Fibroblast of peridontal ligament (primary cell): ENCODE results near the gene HHIPL1.

Experiments
- DNase-seq: peaks from one replicate; pipeline ENCODE4 v3.0.0-alpha.2; 2010; ENCODE audit errors: extremely low read depth

The HHIPL1 gene

DNA sequence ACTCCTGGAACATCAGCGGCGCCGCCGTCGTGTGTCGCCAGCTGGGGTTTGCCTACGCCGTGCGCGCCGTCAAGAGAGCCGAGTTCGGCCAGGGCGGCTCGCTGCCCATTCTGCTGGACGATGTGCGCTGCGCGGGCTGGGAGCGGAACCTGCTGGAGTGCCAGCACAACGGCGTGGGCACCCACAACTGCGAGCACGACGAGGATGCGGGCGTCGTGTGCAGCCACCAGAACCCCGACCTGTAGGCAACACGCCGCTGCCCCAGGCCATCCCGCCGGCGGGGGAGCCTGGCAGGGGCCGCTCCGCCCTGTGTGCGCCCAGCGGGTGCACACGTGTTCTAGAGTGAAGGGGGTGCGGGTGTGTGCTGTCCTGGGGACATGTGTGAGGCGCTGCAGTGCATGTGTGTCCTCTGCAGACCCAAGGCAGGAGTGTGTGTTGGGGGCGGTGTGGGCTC, 30.5 kb downstream of the HHIPL1 start:
- no peak for DNase-seq

DNA sequence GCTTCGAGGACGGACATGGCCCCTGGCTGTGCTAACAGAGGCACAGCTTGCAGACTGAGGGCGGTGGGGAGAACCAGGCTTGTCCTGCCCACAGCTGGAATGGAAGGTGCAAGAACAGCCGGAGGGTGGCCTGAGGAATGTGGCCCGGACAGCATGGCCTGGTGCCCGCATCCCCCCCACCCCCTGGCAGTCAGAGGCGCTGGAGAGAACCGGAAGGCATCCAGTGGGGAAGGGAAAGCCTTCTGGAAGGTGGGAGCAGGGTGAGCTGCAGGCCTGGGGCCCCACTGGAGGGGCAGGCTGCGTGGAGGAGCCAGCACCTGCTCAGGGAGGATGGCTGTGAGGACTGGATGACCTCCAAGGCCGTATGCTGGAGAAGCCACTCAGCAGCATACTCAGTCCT, 31.0 kb downstream of the HHIPL1 start:
- DNase-seq = no peak

DNA sequence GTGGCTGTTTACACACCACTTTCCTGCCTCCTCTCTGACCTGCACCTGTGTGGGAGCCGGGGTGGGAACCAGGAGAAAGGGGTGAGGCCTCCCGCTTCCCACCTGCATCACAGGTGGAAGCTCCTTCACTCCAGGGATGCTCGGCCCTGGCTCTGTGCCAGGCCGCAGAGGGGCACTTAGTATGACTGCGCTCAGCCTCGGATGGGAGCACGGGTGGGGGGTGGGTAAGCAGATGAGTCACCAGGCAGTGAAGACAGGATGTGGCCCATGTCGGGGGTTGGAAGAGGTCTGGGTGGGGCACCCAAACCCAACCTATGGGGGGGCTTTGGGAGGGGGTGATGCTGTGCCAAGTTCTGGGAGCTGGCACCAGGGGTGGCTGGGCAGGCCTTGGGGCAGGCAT, 31.7 kb downstream of the HHIPL1 start:
- DNase-seq = no peak

DNA sequence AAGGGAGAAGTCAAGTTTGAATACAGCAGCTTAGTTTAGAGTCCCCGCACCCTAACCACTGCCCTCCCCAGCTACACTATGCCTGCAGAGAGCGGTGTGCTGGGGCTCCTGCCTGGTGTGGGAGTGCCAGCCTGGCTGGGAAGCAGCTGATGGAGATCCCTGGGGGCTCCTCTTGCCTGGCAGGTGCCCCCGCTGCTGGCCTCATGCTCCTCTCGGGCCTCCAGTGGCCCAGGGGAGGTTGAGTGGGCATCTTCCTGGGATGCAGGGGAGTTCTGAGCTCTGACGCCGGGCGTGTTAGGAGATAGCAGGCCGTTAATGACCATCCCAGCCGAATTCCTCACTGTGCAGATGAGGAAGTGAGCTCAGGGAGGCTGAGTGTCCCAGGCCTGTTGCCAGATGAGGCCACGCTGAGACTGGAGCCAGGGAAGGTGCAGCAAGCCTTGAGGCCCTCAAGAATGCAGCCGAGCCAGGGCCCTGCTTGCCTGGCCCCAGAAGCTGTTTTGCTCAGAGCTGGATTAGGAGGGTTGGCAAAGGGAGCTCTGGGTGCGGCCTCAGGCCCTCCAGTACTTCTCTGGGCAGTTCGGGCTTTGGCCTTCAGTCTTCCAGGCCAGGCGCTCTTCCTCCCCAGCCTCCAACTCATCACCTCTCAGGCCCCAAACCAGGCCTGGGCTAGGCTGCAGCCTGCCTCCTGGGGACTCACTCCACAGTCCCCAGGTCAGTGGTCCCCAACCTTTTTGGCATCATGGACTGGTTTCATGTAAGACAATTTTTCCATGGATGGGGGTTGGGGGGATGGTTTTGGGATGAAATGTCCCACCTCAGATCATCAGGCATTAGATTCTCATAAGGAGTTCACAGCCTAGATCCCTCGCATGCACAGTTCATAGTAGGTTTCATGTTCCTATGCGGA, 32.6 kb downstream of the HHIPL1 start:
- no peak for DNase-seq

DNA sequence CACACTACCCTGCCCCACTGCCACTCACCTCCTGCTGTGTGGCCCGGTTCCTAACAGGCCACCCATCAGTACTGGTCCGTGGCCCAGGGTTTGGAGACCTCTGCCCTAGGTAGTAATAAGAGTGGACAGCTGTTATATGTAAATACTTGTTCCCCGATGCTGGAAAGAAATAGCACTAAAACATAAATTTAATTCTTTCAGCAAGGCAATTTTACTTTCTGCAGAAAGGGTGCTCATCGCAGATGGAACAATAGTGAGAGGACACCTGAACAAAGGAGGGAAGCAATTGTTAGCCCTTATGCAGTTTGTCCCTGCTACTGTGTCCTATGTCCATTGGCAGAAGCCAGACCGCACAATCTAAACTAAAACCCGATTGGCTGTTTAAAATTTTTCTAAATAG, 33.3 kb downstream of the HHIPL1 start:
- DNase-seq = no peak

DNA sequence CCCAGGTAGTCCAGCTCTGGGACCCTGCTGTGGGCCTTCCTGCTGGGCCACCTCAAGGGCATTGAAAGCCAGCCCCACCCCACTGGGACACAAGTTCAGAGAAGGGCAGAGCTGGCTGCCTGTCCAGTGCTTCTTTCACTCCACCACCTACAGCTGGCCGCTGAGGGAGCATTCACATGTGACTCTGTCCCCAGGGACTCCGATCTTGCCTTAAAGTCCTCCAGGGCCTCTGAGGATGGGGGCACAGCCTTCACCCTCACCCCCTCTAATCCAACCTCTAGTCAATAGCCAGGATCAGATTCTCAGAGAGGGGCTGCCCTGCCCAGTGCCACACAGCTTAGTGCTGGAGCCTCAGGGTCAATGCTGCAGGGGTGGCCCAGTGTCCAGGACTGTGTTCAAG, 34.2 kb downstream of the HHIPL1 start:
- DNase-seq = no peak

DNA sequence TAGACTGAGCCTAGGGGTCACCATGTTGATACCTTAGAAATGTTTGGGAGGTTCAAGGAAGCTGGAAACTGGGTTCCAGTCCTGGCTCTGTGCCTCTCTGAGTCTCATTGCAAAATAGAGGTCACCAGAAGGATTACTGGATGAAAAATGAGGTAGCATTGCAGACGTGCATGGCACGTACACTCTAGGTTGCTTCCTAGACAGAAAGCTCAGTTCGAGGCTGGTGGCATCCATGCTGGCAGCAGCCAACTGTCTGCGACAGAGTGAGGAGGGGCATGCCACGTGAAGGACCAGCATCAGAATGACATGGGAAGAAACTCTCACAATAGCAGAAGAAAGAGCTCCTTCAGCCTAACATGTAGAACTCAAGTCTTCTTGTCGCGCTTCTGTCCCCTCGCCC, 34.6 kb downstream of the HHIPL1 start:
- DNase-seq = no peak

DNA sequence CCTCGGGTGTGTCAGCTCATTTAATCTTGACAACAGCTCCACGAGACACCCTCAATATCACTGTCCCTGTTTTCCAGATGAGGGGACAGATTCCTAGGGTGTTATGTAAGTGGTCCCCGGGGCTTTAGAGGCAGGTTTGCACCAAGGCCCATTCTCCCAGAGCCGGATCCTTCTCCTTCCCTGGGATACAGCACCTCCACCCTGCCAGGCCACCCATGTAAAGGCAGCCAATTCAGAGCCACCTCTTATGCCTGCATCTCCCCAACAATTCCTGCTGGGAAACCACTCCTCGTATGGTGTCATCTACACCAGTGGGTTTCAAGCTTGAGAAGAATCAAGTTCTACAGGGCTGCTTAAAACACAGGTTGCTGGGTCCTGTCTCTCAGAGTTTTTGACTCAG, 35.1 kb downstream of the HHIPL1 start:
- DNase-seq = no peak

DNA sequence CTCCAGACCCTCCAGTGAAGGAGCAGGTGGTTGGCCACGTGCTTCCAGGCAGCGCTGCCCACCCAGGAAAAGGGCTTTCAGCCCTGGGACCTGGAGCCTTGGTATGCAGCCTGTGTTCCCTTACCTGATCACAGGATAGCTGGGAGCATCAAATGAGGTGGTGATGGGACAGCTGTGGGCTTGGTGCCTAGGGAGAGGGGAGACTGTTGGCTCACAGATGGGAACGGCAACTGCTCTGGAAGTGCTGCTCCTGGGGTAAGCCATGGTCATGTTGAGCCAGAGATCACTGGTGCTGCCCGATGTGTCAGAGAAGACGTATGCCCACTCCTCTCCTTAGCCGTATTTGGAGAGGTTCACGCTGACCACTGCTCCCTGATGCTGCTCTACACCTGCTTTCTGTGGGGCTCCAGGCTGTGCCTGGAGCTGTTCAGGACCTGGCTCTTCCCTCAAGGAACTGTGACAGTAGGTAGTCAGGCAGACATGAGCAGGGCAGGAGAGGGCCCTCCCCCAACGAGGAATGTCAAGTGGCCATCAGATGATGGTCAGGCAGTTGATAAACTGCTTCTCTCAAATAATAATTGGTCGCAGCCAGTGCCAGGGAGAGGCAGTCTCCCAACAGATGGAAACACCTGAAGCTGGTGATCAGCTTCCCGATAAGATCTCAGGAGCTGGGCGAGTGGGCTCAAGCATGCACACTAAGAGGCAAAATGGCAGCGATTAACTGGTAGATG, 36.3 kb downstream of the HHIPL1 start:
- DNase-seq = no peak

DNA sequence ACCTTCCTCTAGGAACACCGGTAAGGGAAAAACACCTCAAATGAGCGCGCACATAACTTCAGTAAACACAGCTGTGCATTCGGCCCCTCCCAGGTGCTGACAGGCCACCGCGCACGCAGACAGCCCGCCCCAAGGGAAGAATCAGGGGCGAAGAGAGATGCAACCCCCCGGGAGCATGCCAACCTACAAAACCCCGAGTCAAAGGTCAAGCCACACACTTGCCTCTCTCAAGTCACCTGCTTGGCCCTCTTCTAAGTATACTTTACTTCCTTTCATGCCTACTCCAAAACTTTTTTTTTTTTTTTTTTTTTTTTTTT, 36.9 kb downstream of the HHIPL1 start:
- no peak for DNase-seq

DNA sequence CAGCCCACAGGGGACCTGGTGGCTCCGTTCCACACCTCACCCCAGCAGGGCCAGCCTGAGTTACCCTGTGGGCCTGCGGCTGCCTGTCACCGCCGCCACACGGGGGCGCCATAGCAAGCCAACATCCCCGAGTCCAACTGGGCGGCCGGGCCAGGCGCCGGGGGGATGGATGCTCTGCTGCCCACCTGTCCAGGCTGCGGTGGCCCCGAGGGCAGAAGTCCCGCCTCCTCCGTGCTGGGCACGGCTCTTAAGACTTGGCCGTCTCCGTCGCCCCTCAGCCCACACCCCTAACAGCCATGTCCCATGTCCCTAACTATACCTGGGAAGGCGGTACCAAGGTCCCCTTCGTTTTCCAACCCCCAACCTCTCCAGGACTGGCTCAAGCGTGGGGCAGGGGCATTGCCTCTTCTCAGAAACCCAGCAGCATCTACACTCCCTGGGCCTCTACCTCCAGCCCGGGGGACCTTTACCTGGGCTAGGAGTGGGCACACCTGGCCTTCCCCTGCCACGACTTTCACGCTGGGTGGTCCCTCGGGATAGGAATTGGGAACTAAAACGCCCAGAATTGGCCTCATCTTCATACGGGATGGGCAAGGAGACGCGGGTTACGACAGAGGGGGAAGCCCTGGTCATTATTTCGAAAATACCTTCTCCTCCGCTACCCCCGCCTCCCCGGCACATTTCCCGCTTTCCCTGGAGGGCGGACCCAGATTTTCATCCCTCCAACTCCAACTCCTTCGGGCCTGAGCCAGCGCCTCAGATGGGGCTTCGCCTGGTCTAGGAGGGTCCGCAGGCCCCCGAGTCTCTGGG, 38.1 kb downstream of the HHIPL1 start:
- peak; percentile 57 for DNase-seq

DNA sequence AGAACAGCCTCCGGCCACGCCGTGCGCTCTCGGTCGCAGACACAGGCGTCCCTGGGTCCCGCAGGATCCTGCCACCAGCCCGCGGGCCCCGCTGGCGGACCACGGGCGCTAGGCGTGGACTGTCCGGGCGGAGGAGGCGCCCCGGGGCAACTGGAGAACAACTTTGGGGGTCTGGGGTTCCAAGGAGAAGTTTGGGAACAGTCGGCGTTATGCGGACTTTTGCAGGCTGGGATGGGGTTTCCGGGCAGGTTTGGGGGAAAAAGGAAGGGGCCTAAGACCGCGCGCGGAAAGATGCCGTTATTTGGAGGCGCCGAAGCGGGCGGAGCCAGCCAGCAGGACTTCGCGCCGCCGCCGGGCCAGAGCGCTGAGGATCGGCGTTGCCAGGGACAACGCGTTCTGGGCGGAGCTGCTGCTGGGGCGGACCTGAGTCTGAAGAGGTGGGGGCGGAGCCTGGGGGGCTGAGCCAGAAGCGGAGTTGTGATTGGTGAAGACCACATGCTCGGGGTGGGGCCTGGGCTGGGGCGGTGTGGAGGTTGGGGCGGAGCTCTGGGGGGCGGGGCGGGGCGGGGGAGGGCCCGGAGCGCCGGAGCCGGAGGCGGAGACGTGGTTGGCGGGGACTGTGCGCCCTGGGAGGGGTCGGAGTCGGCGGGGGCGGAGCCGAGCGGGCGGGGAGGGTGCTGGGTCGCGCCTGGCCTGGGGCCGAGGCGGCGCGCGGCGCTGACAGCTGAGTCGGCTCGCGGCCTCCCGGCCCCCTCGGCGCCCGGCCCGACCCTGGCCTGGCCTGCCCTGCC, 38.9 kb downstream of the HHIPL1 start, which contains the start of gene CYP46A1:
TSS of gene CYP46A1 (plus strand) at position 680 of the 791 bp plus-strand sequence. CDS start 120 bp downstream, outside the sequence.
- peak; percentile 99 for DNase-seq

DNA sequence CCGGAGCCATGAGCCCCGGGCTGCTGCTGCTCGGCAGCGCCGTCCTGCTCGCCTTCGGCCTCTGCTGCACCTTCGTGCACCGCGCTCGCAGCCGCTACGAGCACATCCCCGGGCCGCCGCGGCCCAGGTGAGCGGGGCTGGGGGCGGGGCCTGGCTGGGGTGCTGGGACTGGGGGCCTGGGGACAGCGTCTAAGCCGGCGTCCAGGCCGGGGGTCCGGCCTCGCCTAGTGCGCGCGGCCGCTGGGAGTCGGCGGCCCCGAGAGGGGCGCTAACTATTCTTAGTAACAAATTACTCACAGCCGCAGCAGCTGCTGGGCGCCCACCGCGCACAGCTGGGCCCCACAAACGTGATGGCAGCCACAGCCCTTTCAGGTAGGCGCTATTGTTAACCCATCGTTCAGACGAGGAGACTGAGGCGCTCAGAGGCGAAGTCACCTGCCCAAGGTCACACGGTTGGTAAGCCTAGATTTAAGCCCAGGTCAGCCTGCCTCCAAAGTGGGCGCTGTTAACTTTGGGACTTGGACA, 39.5 kb downstream of the HHIPL1 start:
- no peak for DNase-seq

DNA sequence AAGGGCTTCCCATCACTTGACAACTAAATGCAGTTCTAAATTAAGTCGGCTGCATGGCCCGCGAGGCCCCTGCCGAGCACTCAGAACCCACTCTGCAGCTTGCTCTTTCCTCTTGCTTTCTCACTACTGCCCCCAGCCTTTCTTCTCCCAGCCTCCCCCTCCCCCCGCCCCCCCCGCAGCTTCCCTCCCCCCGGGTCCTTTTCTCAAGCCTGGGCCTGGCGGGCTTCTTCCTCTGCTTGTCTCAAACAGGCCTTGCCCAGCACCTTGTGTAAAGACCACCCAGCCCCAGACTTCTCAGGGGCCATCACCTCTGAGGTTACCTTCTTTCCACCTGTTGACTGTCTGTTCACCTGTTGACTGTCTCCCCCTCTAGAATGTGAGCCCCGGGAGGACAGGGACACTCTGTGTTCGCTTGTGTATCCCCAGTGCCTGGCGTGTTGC, 40.2 kb downstream of the HHIPL1 start:
- DNase-seq = no peak

DNA sequence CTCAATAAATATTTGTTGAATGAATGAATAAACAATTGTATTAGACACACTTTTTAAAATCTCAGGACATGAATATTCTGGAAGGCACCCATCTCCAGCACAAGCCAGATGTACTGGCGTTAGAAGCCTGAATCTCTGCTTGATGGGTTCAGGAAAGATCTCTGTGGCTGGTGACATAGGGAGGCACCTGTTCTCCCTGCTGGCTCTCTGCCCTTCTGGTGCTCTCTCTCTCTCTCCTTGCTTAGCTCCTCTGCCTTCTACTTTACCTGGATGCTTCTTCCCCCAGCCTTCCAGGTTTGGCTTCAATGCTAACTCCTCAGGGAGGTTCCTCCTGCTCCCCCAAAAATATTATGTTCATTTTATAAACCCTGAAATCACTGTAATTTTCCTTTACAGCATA, 40.7 kb downstream of the HHIPL1 start:
- DNase-seq = no peak

DNA sequence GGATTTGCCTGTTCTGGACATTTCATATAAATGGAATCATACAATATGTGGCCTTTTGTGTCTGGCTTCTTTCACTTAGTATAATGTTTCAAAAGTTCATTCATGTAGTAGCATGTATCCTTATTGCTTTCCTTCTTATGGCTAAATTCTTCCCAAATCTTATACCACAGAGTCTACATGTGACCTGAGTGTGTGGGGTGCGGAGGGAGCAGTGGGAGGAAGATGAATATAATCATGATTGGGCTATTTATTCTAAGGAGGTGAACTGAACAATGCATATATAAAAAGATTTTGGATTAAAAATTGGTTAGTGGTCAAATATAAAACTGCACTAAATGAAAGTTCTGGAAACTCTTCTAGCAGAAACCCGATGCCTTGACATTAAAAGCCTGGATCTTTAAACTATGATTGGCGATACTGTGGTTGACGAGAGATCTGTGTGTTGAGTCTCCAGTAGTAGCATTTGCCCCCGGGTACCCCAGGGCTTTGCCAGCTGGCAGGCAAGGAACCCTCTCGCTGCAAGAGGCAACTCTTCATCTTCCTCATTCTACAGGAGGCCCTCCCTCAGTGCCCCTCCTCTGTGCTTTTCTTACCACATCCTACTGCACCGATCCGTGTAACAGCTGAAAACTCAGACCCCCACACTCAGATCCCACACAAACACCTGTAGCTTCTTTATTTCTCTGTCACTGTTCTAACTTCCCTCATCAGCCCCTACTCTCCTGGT, 41.8 kb downstream of the HHIPL1 start:
- DNase-seq = no peak

DNA sequence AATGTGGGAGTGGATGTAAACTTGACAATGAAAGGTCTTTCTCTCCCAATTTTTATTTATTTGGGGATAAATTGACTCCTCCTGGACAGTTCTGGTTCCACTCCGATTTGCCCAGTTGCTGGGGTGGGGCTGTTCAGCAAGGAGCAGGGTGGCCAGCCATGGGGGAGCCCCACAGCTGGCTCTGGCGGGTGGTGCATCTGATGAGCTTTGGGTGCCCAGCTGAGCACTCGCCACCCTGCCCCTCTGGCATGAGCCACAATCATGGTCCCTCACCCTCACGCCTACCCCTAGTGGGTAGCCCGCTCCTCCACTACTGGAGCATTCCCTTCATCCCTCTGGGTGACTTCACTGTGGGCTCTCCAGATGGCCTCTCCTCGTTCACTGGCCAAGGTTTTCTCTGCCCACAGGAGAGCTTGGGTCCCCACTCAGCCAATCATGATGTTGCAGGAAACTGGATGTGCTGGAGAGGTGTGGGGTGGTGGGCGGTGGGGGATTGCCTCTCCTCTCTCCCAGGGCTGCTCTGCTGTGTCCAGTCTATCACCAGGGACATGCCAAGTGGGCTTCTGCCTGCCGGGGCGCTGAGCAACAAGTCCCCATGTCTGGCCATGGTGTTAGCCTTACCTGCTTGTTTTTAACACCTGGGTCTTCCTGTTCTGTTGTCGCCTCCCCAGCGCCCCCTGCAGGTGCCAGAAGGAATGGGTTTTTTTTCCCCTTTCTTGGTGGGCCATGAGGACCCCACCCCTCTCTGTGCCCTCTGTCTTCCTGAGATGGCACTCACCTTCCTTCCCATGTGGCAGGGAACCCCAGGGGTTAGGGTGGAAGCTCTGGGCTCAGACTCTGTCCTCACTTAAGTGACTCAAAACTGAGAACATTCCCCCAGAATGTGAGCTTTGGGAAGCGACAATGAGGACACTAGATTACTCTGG, 42.6 kb downstream of the HHIPL1 start:
- no peak for DNase-seq

DNA sequence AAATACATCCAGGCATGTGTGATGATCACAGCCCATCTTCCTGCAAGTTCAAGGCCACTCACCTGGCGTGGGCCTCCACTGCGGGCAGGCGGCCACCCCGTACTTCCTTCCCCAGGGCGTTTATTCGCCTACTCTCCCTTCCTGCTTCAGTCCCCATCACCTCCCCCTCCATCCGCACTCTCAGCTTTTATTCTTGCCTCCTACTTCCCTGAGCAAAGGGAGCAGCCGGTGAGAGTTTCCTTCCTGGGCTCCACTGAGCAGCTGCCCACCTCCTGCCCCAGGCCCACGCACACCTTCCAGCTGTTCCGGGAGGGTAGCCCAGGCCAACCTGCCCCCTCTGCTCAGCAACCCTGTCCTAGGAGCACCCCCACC, 43.3 kb downstream of the HHIPL1 start:
- no peak for DNase-seq

DNA sequence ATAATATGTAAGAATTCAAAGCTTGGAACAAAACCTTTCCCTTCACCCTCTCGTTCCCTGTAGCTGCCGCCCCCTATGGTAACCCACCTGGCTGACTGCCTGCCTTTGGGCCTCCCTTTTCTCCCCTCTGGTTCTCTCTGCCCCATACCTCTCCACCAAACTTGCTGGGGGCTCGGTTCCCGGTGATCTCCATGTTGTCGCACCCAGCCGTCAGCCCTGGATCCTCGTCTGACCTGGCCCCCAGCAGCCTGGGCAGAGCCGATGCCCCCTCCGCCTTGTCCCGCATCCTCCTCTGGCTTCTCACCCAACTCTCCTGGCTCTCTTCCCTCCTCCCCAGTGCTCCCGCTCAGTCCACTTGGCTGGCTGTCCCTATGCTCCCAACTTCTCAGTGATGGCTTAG, 43.7 kb downstream of the HHIPL1 start:
- DNase-seq = no peak
